GM18499 (cell line): ENCODE measurements around the gene PDPK1.
"Not testable (repeated sequence)": the region's sequence is repeated elsewhere in the genome, so short reads cannot be mapped to it uniquely, and the experiment has no call there.

Experiments used
- ATAC-seq: cut with Tn5 transposase; IDR thresholded peaks from one replicate; pipeline ENCODE4 v1.9.1; 2021; ENCODE audit warnings: moderate number of reproducible peaks; ENCODE audit not compliant: insufficient read depth, unreplicated experiment

The PDPK1 gene

GRCh38 chr16:2584729-2585650 is 47.2 kb downstream of the PDPK1 start:
- no peak for ATAC-seq

- no peak for ATAC-seq
These were observed 47.8 kb downstream of the PDPK1 start for GRCh38 chr16:2585651-2586081.

DNA sequence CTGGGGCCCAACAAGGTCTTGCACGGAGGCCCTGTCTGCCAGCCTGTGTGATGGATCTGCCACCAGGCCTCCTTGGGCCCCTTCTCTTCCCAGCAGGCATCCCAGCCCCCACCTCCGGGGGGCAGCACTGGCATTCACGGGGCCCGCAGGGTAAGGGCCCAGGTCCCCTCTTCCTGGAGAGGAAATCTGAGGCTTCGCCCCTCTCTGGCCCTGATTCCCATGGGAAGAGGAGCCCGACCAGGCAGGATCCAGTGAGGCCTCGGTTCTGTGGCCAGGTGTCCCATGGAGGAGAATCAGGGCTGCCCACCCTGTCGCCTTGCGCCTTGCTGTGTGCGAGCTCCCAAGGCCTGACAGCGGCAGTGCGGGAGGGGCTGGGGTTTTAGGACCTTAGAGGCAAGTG is 48.4 kb downstream of the PDPK1 start:
- ATAC-seq = no peak

DNA sequence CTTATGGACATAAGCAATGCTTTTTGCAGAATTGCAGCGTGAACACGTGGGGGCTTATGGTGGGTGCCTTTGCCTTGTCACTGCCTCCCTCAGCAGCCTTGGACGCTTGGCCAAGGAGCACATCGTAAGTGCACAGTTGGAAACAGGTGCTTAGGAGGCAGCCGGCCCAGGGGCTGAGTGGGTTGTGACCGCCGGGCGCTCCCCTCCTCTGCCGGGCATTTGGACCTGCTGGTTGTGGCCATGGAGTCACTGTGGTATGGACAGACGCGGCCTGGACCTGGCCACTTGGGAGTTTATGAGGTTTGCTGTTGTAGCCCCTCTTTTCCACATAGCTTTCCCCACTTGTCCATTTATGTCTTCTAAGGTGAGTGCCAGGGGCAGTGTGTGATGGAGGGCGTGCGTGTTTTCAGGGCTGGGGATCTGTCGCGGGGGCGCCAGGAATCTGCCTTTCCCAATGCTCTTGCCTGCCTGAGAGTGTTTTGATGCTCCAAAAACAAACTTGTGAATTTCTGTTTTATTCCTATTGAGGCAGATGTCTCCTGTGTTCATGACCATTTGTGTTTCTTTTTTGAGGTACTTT is 49.2 kb downstream of the PDPK1 start:
- ATAC-seq = no peak

GRCh38 chr16:2587891-2588565 is 50.2 kb downstream of the PDPK1 start:
- ATAC-seq = no peak

- no peak for ATAC-seq
These were observed 53.8 kb downstream of the PDPK1 start for GRCh38 chr16:2591476-2592240.

- ATAC-seq = no peak
These were observed 55.0 kb downstream of the PDPK1 start for GRCh38 chr16:2592786-2593185.

- ATAC-seq = no peak
These were observed 57.8 kb downstream of the PDPK1 start for GRCh38 chr16:2595393-2596205.

DNA sequence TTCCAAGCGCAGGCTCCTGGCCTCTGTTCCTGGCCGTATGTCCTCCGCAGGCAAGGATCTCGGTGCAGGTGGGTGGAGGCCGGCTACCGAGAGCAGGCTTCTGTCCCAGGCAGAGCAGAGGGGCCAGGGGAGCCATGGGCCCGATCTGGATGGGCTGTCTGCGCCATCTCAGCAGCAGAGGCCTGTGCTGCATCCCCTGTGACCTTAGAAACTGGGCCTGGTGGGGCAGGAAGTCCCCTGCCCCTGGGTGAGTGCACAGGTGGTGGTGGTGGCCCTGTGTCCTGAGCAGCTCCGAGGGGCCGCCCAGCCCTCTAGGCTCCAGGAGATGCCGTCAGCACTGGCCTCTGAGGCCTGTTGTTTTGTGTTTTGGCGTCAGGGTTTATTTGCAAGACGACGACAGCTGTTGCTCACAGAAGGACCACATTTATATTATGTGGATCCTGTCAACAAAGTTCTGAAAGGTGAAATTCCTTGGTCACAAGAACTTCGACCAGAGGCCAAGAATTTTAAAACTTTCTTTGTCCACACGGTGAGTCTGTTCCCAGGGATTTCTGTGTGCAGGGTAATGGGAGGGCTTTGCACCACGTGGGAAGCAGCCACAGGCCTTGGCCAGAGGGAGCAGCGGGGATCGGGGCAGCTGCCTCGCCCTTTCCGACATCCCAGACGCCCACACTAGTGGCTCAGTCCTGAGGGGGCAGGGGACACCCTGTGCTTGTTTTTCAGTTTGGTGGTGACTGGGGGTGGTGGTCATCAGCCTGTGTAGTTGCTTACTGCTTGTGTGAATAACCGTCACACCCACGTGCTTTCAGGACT is 59.1 kb downstream of the PDPK1 start:
- no peak for ATAC-seq

- no peak for ATAC-seq
These were observed 59.7 kb downstream of the PDPK1 start for GRCh38 chr16:2597560-2597902.

DNA sequence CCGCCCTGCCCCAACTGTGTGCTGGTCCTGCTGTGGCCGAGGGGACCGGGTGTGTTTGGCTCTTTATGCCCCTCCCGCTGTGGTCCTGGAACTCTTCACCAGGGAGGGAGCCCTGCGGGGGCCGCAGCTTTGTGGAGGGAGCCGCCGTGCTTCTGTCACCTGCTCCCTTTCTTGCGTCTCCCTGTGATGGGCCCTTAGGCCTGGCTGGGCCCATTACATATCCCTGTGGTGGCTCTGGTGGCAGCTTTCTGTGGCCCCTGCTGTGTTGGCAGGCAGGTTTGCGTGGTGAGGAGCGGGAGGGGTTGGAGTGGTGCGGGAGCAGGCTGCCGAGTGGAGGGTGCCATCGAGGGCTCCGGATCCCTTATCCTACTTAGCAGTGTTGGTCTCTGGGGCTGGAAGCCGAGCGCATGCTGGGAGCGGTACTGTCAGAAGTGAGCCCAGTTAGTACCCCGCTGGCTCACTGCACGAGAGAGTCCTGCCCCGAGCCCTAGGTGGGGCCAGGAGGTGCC is 60.4 kb downstream of the PDPK1 start:
- ATAC-seq = no peak

GRCh38 chr16:2598723-2599122 is 60.9 kb downstream of the PDPK1 start:
- no peak for ATAC-seq

GRCh38 chr16:2599165-2599564 is 61.3 kb downstream of the PDPK1 start:
- not testable (repeated sequence) for ATAC-seq

DNA sequence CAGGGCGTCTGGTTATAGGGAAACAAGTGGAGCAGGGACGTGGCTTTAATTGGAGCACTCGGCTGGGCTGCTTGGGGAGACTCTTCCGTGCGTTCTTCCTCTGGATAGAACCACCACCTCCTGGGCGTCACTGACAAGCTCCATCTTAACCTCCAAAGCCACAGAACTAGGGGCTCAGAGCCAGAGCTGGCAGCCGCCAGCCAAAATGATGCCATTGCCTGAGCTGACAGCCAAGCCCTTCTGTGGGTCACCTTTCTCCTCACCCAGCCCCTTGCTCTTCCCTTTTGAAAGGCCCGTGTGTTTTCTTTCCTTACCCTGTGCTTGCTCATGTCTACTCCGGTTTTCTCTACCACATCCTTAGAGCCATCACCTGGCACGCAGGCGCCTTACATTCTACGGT is 62.0 kb downstream of the PDPK1 start:
- ATAC-seq = not testable (repeated sequence)

GRCh38 chr16:2601301-2602025 is 63.6 kb downstream of the PDPK1 start:
- ATAC-seq = not testable (repeated sequence)

DNA sequence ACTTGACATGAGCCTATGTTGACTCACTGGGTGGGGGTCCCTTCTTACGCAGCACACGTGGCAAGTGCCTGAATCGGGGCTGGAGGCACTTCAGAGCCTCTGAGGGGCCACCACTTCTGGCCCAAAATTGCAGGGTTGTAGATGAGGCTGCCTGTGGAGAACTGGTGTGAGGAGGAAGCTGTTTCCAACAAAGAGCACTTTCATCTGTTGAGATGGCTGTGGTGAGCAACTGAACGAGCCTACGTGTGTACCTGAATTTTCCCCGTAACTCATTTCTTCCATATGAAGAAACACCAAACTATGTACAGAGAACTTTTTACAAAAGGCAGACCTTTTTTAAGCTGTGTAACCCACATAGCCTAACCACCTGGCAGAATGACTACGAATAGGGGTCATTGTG is 64.4 kb downstream of the PDPK1 start:
- not testable (repeated sequence) for ATAC-seq

DNA sequence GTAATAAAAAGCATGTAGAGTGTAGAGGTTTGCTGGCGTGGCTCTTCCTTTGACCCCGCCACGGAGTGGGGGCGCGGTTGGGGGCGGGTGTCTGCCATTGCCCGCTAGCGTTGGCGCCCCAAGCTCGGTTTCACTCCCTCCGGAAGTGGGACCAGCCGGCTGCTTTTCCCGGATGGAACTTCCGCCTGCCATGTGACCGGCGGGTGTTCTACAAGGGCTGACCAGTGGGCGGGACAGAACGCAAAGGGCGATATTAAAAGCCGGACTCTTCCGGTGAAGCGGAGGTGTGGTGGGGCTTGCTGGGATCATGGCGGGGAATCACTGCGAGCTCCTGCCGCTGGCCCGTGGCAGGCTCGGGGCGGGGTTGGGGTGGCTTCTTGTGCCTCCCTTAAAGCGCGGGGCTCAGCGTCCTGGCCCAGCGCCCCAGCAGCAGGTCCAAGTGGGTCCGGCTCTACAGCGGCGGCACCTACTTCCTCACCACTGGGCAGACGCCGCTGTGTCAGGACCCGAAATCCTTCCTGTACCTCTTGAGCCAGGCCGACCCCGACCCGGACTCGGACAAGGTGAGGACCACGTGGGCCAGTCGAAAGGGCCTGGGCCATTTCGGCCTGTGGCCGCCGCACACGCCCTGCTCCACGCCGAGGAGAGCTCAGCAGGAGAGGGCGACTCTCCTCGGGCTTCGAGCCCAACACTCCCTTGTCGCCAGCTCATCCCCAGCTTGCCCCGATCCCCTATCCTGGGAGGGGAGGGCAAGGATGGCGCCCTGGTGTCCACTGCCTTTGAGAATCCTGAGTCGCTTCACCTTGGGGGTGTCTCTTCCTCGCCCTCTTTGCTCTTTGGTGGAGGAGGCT is 65.6 kb downstream of the PDPK1 start:
- ATAC-seq = no peak
